Measurements from ENCODE around the gene AKR1C2.
"Not testable (repeated sequence)": the region's sequence is repeated elsewhere in the genome, so short reads cannot be mapped to it uniquely, and the experiment has no call there.

- not testable (repeated sequence) for TF ChIP-seq CTCF (IDR thresholded peaks at IDR 0.05; ENCODE audit: low read length); EZH2phosphoT487 (IDR thresholded peaks at IDR 0.05; ENCODE audit: low read length); EZH2 (optimal IDR thresholded peaks at IDR 0.05; ENCODE audit: low read depth, low read length)
Observed at GRCh38 chr10:4962308-4962707, 41.3 kb downstream of the AKR1C2 start.

Measured in MM.1S (cell line).